Dedifferentiated amniotic fluid mesenchymal stem cell (primary cell): Measurements from ENCODE around the gene SETD5.
A peak's percentile ranks its signal among the peaks of the same experiment; 100 is the strongest.
"Not testable (repeated sequence)": the region's sequence is repeated elsewhere in the genome, so short reads cannot be mapped to it uniquely, and the experiment has no call there.

Source experiments
- DNase-seq: peaks from one replicate; pipeline ENCODE4 v3.0.0-alpha.2; 2016; ENCODE audit errors: extremely low spot score

The SETD5 gene

DNA sequence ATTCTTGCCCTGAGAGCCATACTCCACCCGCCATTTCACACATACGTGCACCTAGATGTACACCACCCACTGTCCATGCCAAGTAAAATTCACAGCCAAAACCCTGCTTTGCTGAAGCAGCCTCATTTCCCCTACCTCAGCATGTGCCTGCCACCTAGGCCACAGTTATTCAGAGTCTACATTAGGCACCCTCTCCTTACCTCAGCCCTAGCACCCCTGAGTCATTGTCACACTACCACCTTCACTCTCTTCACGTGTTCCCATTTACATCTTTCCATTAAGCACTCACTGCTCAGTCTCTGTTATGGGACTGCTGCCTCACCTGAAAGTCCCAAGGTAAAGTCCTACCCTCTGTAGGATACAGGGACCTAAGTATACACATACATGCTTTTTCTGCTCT lies 70.0 kb downstream of the SETD5 start:
- DNase-seq = no peak

DNA sequence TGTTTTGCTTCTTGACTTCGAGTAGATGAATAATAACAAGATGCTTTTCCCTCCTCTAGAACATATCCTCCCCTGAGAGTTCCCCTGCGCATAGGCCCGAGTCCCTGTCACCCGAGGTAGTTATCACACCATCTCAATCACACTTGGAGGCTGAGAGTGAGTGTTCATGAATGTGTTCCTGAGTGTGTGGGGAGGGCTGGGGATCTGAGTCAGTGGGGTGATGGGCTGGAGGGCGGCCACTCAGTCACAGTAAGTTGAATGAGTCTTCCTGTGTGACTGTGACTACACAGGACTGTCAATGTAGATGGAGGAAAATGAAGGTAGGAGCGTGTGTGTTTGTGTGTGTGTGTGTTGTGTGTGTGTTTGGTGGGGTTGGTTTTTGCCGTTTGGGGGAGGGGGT lies 71.0 kb downstream of the SETD5 start:
- no peak for DNase-seq

DNA sequence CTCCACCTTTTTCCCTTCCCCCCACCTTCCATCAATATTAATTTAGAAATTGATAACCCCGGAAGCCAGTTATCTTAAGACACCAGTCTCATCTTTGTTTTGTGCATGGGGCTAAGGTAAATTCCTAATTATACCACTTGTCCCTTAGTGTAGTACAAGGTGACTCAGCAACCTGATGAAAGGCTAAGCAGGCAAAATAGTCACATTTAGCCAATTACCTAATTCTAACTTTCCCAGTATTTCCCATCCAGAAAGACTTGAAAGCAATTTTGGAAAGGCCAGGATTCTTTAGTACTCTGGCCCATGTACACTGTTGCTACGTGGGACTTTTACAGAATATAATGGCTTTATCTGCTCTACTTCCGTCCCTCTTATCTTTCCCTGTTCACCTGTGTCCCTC lies 72.6 kb downstream of the SETD5 start:
- no peak for DNase-seq

DNA sequence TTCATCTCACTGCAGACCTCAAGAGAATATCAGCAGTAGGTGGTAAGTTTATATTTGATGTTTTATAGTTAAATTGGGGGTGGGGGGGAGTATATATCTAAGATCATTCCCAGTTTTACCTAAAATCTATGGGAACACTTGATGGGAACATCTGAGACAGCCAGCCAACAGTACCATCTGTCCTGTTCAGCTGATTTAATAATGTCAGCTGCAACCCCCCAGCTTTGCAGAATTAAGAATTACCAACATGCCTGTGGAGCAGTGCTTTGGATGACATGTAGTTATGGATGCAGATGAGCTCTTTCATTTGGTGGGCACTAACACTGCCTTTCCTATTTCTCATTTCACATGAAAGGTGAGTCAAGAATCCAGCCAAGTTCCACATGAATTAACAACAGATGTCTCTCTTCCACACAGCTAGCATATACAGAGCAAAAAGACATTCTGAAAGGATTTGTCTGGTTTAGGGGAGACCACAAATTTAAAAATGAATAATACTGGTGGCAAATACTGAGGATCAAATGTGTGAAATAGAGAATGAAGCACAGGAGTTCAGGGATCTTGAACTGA lies 76.2 kb downstream of the SETD5 start:
- no peak for DNase-seq

DNA sequence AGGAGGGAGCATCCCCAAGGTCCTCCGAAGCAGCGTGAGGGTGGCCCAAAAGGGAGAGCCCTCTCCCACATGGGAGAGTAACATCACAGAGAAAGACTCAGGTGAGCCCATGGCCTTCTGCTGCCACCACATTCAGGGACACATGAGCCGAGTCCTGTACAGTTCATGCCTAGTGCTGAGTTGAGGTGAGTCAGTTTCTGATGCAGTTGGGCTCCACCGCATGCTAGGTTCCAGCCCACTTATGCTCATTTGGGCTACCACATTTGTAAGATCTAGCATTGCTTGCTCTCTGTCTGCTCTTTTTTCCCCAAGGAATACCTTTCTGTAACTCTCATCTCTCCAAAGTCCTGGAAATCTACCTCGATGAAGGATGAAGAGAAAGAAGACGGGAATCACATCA lies 77.1 kb downstream of the SETD5 start:
- no peak for DNase-seq

DNA sequence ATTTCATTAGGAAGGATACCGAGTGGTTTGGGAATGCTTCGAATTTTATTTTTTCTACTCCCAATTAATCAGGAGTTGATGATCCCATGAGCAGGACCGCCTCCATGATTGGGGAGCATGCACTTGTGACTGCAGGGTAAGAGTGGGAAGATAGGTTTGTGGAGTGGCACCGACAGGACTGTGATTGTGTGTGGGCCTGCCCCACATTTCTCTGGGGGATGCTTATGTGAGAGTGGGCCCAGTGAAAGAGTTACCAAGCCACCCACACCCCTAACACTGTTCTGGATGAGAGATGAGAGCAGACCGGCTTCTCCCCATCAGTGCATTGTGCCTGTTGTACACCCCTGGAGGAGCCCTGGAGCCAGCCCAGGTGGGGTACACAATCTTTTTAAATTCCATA lies 79.5 kb downstream of the SETD5 start:
- DNase-seq = no peak

DNA sequence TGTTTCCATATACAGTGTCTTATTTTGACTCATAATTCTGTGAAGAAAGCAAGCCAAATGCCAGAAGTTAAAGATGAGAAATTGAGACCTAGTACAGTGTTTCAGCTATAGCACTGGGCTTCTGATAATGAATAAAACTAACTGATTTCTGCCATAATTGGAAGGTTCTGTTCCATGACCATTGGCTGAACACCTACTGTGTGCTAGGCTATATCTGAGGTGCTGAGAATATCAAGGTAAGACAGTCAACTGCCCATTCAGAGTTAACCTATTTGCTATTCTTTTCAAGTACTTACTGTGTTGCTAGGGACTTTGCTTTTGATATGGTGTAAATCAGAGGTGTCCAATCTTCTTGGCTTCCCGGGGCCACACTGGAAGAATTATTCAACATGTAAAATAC lies 82.8 kb downstream of the SETD5 start:
- DNase-seq = no peak

DNA sequence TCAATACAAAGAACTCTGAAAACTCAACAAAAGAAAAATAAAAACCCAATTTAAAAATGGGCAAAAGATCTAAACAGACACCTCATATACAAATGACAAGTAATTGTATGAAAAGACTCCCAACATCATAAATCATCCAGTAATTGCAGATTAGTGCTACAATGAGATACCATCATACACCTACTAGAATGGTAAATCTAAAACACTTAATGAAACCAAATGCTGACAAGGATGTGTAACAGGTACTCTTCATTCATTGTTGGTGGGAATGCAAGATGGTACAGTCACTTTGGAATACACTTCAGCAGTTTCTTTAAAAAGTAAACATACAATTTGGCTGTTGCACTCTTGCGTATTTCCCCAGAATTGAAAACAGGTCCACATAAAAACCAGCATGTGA lies 87.8 kb downstream of the SETD5 start:
- DNase-seq = no peak

DNA sequence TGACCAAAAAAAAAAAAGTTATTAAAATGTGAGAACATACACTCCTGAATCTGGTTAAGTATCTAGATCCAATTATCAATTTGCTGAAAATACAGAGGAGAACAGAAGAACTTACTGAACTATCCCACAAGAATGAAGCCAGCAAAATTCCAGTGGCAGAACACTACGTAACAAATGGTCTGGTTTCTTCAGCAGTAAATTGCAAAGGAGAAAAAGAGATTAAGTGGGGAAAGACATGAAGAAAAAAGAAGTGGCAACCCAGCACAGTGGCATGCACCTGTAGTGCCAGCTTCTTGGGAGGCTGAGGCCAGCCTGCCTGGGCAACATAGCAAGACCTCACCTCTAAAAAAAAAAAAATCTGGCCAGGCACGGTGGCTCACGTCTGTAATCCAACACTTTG lies 94.1 kb downstream of the SETD5 start:
- DNase-seq = no peak

DNA sequence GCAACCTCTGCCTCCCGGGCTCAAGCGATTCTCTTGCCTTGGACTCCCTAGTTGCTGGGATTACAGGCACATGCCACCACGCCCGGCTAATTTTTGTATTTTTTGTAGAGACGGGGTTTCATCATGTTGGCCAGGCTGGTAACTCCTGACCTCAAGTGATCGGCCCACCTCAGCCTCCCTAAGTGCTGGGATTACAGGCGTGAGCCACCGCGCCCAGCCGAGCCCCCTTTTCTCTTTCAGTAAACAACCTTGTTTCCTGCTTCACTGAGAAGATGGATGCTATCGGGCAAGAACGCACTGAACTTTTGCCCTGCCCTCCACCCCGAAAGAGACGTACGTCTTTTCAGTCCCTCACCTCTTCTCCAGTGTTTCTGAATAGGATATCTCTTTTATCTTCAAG lies 96.6 kb downstream of the SETD5 start:
- DNase-seq = not testable (repeated sequence)

DNA sequence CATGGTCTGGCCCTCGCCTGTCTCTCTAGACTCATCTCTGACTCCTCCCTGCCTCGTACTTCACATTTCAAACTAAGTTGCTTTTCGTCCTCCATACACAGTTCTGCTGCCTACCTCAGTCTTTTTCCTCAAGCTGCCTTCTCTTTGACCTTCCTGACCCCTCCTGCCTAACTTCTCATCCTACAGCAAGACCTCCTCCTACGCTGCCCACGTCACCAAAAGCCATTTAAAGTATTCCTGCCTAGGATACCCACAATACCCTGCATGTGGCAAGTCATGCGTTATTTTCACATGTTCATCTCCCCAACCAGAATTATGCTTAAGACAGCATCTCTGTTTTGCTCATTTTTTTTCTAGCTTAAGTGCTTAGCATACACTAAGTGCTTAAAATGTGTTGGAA lies 99.5 kb downstream of the SETD5 start:
- no peak for DNase-seq

DNA sequence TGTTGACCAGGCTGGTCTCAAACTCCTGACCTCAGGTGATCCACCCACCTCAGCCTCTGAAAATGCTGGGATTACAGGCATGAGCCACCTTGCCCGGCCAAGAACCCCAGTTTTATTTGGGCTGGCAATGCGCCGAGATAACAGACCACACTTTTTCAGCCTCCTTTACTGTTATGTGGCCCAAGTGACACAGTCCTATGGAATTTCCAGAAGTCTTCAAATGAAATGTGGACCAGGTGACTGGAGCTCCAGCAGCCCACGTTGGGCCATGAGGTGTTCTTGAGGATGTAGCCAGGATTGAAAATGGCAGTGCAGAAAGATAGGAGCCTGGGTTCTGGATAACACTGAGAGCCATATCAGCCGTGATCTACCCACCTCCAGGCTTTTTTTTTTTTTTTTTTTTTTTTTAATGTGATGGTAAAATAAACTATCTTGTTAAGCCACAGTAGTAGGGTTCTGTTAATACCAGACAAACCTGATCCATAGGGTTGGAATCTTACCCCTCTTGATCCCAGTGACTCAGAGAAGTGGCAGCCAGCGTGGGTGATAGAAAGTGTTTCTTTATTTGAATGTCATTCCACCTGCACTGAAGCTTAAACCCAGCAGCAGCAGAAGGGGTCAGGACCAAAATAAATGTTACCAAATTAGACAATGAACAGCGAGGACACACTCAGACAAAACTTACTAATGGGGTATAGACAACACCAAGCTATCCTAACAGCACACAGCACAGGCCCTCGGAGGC lies 100.6 kb downstream of the SETD5 start:
- no peak for DNase-seq

DNA sequence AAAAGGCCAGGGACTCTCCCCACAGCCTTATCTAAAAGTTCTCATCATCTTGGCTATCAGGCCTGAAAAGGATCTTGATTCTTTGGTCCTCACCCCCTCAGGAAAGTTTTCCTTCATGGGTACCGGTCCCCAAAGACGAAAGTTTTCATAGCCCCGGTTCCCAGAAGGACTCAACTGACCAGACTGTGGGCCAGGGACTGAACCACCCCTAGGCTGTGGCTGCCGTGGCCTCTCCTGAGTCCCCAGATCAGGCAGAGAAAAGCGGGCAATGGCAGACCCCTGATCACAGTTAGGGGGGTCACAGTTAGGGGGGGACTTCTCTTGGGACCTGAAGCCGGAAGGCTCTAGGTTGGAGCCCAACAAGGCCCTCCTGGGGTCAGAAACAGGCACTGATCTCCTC lies 101.4 kb downstream of the SETD5 start:
- no peak for DNase-seq

DNA sequence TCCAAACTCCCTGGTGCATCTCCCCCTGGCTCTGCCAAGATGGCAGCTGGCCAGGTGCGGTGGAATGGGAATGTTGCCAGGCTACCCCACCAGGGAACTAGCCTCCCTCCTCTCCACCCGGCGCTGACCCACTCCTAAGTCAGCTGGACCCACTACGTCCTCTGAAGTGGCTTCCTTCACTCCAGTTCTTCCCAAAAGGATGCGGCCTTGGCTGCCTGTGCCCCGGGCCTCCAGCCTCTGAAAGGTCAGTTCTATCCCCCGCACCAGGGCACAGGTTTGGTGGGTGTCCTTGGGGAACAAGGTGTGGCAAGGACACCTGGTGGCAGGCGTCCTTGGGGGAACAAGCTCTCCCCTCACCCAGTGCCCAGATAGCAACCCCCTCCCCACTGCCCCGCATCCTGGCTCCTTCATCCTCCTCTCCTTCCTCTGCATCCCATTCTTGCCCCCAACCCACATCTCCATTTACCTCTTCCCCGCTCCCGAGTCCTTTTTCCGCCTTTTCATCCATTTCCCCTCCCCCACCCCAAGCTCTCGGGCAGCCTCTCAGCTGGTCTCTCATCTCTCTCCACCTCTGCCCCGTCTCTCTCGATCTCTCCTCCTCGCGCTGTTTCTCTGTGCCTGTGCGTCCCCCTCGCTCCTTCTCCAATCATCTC lies 102.2 kb downstream of the SETD5 start:
- DNase-seq = no peak

DNA sequence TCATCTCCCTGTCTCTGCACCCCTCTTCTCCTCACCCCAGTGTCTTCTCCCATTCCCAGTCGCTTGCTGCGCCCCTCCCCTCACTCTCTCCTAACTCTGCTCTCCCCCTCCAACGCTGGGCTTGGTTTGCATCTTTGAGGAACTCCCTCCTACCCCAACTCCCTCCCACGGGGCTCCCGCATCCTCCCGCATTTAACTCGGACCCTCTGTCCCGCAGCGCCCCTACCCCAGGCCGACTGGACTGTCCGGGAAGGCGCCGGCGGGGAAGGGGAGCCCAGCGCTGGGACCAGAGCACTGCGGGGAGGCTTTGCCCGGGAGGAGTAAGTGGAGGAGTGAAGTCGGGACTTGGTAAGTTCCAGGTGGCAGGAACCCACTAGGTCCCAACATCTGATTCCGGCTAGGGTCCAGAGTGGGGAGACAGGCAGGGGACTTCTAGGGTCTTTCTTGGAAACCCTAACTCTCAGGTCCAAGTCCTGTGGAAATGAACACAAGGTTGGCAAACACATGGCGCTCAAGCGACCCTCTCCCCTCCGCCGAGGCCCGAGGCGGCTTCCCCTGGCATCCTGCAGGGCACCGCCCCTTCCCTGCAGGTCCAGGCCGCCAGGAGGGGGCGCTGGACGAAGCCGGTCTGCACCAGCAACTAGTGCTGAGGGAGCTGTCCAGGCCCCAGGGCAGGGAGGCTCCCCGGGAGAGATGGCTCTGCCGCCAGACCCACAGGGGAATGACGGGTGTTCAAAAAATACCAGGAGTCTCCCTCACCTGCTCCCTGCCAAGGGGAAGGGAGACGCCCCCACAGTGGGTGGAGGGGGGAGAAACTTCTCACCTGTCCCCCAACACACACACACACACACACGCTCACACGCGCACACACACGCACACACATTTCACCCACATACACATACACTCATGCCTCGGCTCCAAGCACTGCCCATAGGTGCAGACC lies 103.0 kb downstream of the SETD5 start:
- DNase-seq = no peak

DNA sequence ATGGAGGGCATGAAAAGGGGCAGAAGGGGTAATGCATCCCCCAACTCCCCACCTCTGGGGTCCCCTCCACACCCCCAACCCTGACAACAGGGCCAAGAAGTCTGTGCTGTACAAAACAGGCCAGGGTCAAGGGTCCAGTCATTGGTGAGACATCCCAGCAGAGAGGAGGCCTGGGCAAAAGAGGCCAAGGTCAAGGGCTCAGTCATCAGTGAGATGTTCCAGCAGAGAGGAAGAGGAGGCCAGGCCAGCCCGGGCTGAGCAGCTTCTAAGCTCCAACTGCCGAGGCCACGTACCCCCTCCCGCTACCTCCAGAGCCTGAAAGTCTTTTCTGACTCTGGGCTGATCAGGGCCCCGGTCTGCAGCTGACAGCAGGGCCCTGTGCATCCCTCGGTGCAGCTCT lies 103.8 kb downstream of the SETD5 start:
- DNase-seq = no peak

DNA sequence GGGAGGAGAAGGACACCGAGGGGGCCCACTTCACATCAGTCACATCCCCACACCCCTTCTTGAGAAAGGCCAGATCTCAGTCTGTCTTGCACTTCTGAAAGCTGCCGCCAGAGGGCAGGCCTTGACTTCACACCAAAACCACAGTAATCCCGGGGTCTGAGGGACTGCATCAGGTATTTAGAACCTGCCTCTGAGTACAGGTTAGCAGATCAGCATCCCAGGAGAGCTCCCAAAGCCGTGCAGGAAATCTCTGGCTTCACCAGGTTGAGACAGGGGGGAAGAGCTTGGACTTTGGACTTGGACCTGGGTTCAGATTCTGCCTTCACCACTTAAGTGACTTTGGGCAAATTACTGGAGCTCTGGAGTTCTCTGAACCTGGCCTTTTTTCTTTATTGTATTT lies 105.9 kb downstream of the SETD5 start:
- DNase-seq = peak; percentile 26

DNA sequence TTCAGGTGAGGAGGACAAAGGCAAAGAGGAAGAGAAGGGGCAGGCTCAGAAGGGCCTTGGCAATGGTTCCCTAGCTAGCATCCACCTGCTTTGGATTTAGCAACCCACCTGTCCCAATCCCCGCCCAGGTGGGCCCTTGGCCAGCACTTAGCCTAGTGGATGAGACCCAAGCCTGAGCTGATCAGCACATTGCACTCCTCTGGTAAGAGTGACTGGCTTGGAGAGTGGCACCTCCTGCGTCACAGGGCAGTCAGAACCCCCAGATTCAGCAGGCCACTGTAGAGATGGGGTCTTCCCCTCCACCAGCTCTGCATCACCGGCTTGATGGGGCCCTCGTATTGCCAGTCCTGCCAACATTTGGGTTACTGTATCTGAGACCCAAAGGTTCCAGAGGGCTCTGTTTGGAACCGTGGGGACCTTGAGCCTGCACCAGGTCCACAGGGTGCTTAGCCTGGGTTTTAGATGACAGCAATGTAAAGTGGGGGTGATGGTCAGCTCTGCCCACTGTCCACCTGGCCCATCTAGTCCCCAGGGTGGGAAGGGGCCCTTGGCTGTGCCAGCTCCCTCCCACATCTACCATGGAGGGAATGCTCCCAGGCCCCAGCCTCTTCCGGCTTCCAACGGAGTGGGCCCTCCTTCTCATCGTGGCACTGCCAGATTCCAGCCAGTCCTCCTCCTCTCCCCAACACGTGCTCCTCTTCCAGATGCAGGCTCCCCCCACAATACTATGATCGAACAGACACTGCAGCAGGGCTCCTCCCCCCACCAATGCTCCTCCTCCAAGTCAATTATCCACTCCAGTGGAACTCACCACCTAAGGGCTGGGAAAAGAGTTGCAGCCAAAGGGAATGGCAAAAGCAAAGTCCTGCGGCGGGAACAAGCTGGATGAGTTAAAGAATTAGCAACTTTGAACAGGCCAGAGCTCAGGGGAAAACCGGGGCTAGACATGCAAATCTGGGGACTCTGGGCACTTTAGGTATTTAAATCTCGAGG lies 110.5 kb downstream of the SETD5 start:
- no peak for DNase-seq

DNA sequence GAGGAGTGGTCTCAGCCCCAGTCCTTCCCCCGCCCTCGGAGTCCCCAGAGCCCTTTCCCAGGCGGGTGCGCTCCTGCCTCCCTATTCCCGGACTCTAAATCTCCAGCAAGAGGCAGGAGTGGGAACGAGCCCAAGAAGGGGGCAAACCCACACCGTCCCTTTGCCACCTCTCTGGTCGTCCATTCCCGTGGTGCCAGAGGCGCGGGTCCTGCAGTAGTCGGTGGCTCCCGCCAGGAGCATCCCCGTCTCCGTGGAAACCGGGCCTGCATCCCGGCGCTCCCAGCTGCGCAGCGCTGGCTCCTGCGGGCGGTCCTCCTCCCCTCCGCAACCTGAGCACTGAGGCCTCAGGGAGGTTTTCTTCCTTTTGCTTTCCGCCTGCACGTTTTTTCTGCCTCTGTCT lies 111.4 kb downstream of the SETD5 start:
- no peak for DNase-seq

DNA sequence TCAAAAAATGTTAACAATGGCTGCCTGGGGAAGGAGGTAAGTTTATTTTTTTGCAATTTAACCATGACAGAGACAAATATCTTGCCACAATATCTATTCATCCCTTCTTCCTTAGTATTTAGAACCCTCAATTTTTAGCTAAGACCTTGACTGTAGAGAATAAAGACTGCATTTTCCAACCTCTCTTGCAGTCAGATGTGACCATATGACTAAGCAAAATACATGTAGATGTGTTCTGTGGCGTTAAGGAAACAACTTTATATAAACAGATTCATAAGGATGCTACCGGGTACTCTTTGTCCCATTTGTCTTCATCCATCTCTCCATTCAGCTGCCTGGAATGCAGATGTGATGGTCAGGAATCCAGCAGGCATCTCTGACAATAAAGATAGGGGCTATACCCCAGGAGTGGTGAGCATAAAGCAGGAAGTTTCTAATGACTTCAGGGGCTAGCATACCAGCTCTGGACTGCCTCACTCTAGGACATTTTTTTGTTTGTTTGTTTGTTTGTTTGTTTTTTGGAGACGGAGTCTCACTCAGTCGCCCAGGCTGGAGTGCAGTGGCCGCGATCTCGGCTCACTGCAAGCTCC lies 115.1 kb downstream of the SETD5 start:
- no peak for DNase-seq

DNA sequence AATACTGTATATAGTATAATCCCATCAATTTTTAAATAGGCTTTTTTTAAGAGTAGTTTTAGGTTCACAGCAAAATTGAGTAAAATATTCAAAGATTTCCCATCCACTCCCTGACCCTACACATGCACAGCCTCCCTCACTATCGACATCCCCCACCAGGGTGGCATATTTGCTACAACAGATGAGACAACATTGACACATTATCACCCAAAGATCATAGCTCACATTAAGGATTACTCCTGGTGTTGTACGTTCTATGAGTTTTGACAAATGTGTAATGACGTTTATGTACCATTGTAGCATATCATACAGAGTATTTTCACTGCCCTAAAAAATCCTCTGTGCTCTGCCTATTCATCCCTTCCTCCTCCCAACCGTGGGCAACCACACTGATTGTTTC lies 116.9 kb downstream of the SETD5 start:
- no peak for DNase-seq
